Epidermal melanocyte (primary cell): Measurements from ENCODE around the gene AHR.

Source experiments
- DNase-seq: peaks from one replicate; pipeline ENCODE4 v3.0.0; 2011; ENCODE audit warnings: low spot score; ENCODE audit not compliant: insufficient read length

The AHR gene

GRCh38 chr7:17302575-17303142 is 4.2 kb downstream of the AHR start:
- no peak for DNase-seq

- no peak for DNase-seq
These were observed 6.5 kb downstream of the AHR start for GRCh38 chr7:17304926-17305325.

- DNase-seq = no peak
These were observed 7.1 kb downstream of the AHR start for GRCh38 chr7:17305387-17306171.

- DNase-seq = no peak
These were observed 8.5 kb downstream of the AHR start for GRCh38 chr7:17307000-17307399.

- DNase-seq = no peak
These were observed 9.1 kb downstream of the AHR start for GRCh38 chr7:17307558-17307957.

GRCh38 chr7:17307969-17308648 is 9.7 kb downstream of the AHR start:
- no peak for DNase-seq

- DNase-seq = no peak
These were observed 12.7 kb downstream of the AHR start for GRCh38 chr7:17311194-17311593.

GRCh38 chr7:17311952-17312351 is 13.5 kb downstream of the AHR start:
- no peak for DNase-seq

GRCh38 chr7:17312641-17313040 is 14.2 kb downstream of the AHR start:
- no peak for DNase-seq

GRCh38 chr7:17313194-17313593 is 14.7 kb downstream of the AHR start:
- no peak for DNase-seq

GRCh38 chr7:17315974-17316373 is 17.5 kb downstream of the AHR start:
- no peak for DNase-seq

- no peak for DNase-seq
These were observed 19.7 kb downstream of the AHR start for GRCh38 chr7:17318146-17318545.

- no peak for DNase-seq
These were observed 21.0 kb downstream of the AHR start for GRCh38 chr7:17319164-17320101.

GRCh38 chr7:17320102-17320497 is 21.6 kb downstream of the AHR start:
- DNase-seq = no peak

GRCh38 chr7:17320657-17321056 is 22.2 kb downstream of the AHR start:
- DNase-seq = no peak

- no peak for DNase-seq
These were observed 26.9 kb downstream of the AHR start for GRCh38 chr7:17325364-17325763.

- no peak for DNase-seq
These were observed 27.9 kb downstream of the AHR start for GRCh38 chr7:17326378-17326777.

- no peak for DNase-seq
These were observed 30.2 kb downstream of the AHR start for GRCh38 chr7:17328641-17329040.

GRCh38 chr7:17329440-17329839 is 31.0 kb downstream of the AHR start:
- DNase-seq = no peak

GRCh38 chr7:17331891-17332501 is 33.5 kb downstream of the AHR start:
- DNase-seq = no peak

- no peak for DNase-seq
These were observed 34.8 kb downstream of the AHR start for GRCh38 chr7:17333221-17333620.
